ENCODE data around the gene LRRC61. TPM values are rescaled to one million over a fixed set of nuclear protein-coding genes. Genes with fewer than 3 reads are reported as not detected.
"Not testable (repeated sequence)": the region's sequence is repeated elsewhere in the genome, so short reads cannot be mapped to it uniquely, and the experiment has no call there.

Gene LRRC61
- total RNA-seq, 1 donor from 2014 or later, result 26.3 TPM

- H3K36me3 Mint-ChIP-seq (ENCODE audit: low read depth); H3K4me1 Mint-ChIP-seq; H3K9me3 Mint-ChIP-seq; DNase-seq (ENCODE audit: low read depth, low spot score); H3K27ac Mint-ChIP-seq (ENCODE audit: unreplicated experiment); H3K27me3 Mint-ChIP-seq (ENCODE audit: low read depth); H3K4me3 Mint-ChIP-seq: not testable (repeated sequence)
- TF ChIP-seq CTCF (conservative IDR thresholded peaks at IDR 0.05), result peak; percentile 77
Measured at GRCh38 chr7:150285849-150286754, 37.1 kb upstream of the LRRC61 start.

- not testable (repeated sequence) for H3K9me3 Mint-ChIP-seq; DNase-seq (ENCODE audit: low read depth, low spot score); H3K27me3 Mint-ChIP-seq (ENCODE audit: low read depth); H3K36me3 Mint-ChIP-seq (ENCODE audit: low read depth); H3K27ac Mint-ChIP-seq (ENCODE audit: unreplicated experiment); H3K4me1 Mint-ChIP-seq; H3K4me3 Mint-ChIP-seq
Measured at GRCh38 chr7:150287815-150288214, 35.3 kb upstream of the LRRC61 start.

GRCh38 chr7:150288816-150289215, 34.3 kb upstream of the LRRC61 start:
- not testable (repeated sequence) for H3K9me3 Mint-ChIP-seq; H3K36me3 Mint-ChIP-seq (ENCODE audit: low read depth); H3K27ac Mint-ChIP-seq (ENCODE audit: unreplicated experiment); H3K4me3 Mint-ChIP-seq; H3K27me3 Mint-ChIP-seq (ENCODE audit: low read depth); H3K4me1 Mint-ChIP-seq; DNase-seq (ENCODE audit: low read depth, low spot score)

GRCh38 chr7:150290317-150290716, 32.8 kb upstream of the LRRC61 start:
- not testable (repeated sequence) for H3K27ac Mint-ChIP-seq (ENCODE audit: unreplicated experiment); H3K4me3 Mint-ChIP-seq; H3K9me3 Mint-ChIP-seq; DNase-seq (ENCODE audit: low read depth, low spot score); H3K4me1 Mint-ChIP-seq; H3K27me3 Mint-ChIP-seq (ENCODE audit: low read depth); H3K36me3 Mint-ChIP-seq (ENCODE audit: low read depth)

- H3K4me1 Mint-ChIP-seq; H3K4me3 Mint-ChIP-seq; DNase-seq (ENCODE audit: low read depth, low spot score); H3K27me3 Mint-ChIP-seq (ENCODE audit: low read depth); H3K9me3 Mint-ChIP-seq; H3K27ac Mint-ChIP-seq (ENCODE audit: unreplicated experiment); H3K36me3 Mint-ChIP-seq (ENCODE audit: low read depth): not testable (repeated sequence)
Measured at GRCh38 chr7:150295027-150295426, 28.1 kb upstream of the LRRC61 start.

GRCh38 chr7:150295614-150296013, 27.5 kb upstream of the LRRC61 start:
- peak overlapping the region; percentile 35 for H3K27ac Mint-ChIP-seq (ENCODE audit: unreplicated experiment)
- H3K4me3 Mint-ChIP-seq; DNase-seq (ENCODE audit: low read depth, low spot score); H3K36me3 Mint-ChIP-seq (ENCODE audit: low read depth); H3K9me3 Mint-ChIP-seq; H3K4me1 Mint-ChIP-seq; H3K27me3 Mint-ChIP-seq (ENCODE audit: low read depth): not testable (repeated sequence)

- H3K4me3 Mint-ChIP-seq; H3K27ac Mint-ChIP-seq (ENCODE audit: unreplicated experiment); H3K36me3 Mint-ChIP-seq (ENCODE audit: low read depth); H3K27me3 Mint-ChIP-seq (ENCODE audit: low read depth); H3K4me1 Mint-ChIP-seq; H3K9me3 Mint-ChIP-seq; DNase-seq (ENCODE audit: low read depth, low spot score): not testable (repeated sequence)
Measured at GRCh38 chr7:150296802-150297201, 26.4 kb upstream of the LRRC61 start.

- DNase-seq (ENCODE audit: low read depth, low spot score); H3K9me3 Mint-ChIP-seq; H3K36me3 Mint-ChIP-seq (ENCODE audit: low read depth); H3K4me3 Mint-ChIP-seq; H3K4me1 Mint-ChIP-seq; H3K27me3 Mint-ChIP-seq (ENCODE audit: low read depth); H3K27ac Mint-ChIP-seq (ENCODE audit: unreplicated experiment): not testable (repeated sequence)
Measured at GRCh38 chr7:150297978-150298377, 25.2 kb upstream of the LRRC61 start.

GRCh38 chr7:150302908-150303310, 20.2 kb upstream of the LRRC61 start:
- not testable (repeated sequence) for H3K27me3 Mint-ChIP-seq (ENCODE audit: low read depth); H3K27ac Mint-ChIP-seq (ENCODE audit: unreplicated experiment); H3K4me1 Mint-ChIP-seq; H3K36me3 Mint-ChIP-seq (ENCODE audit: low read depth); H3K9me3 Mint-ChIP-seq; H3K4me3 Mint-ChIP-seq; DNase-seq (ENCODE audit: low read depth, low spot score)

GRCh38 chr7:150304499-150305258, 18.5 kb upstream of the LRRC61 start:
- H3K36me3 Mint-ChIP-seq (ENCODE audit: low read depth); H3K27me3 Mint-ChIP-seq (ENCODE audit: low read depth); H3K4me3 Mint-ChIP-seq; DNase-seq (ENCODE audit: low read depth, low spot score); H3K9me3 Mint-ChIP-seq; H3K27ac Mint-ChIP-seq (ENCODE audit: unreplicated experiment); H3K4me1 Mint-ChIP-seq: not testable (repeated sequence)

- H3K9me3 Mint-ChIP-seq, result not testable (repeated sequence)
Measured at GRCh38 chr7:150305259-150305902, 17.8 kb upstream of the LRRC61 start.

GRCh38 chr7:150305903-150306284, 17.3 kb upstream of the LRRC61 start:
- not testable (repeated sequence) for H3K4me3 Mint-ChIP-seq; H3K27ac Mint-ChIP-seq (ENCODE audit: unreplicated experiment); H3K4me1 Mint-ChIP-seq; H3K9me3 Mint-ChIP-seq; H3K27me3 Mint-ChIP-seq (ENCODE audit: low read depth); H3K36me3 Mint-ChIP-seq (ENCODE audit: low read depth); DNase-seq (ENCODE audit: low read depth, low spot score)

More at GRCh38 chr7:150305259-150305902, 17.8 kb upstream of the LRRC61 start:
- not testable (repeated sequence) for H3K27me3 Mint-ChIP-seq (ENCODE audit: low read depth); DNase-seq (ENCODE audit: low read depth, low spot score); H3K36me3 Mint-ChIP-seq (ENCODE audit: low read depth); H3K4me1 Mint-ChIP-seq; H3K4me3 Mint-ChIP-seq
- peak overlapping the region; percentile 32 for H3K27ac Mint-ChIP-seq (ENCODE audit: unreplicated experiment)

Measured in neural crest cell (in vitro differentiated cells).